GM18507 (cell line): Measurements from ENCODE around the gene PAX9.

Experiments
- DNase-seq: peaks from one replicate; pipeline ENCODE4 v3.0.0; 2011; ENCODE audit warnings: low read depth; ENCODE audit not compliant: insufficient read length; ENCODE audit errors: extremely low spot score
- FAIRE-seq: peaks from 2 replicates; lab custom pipeline; 2011; peaks lifted over from hg19 to GRCh38; lab: Jason Lieb, UNC

The PAX9 gene

DNA sequence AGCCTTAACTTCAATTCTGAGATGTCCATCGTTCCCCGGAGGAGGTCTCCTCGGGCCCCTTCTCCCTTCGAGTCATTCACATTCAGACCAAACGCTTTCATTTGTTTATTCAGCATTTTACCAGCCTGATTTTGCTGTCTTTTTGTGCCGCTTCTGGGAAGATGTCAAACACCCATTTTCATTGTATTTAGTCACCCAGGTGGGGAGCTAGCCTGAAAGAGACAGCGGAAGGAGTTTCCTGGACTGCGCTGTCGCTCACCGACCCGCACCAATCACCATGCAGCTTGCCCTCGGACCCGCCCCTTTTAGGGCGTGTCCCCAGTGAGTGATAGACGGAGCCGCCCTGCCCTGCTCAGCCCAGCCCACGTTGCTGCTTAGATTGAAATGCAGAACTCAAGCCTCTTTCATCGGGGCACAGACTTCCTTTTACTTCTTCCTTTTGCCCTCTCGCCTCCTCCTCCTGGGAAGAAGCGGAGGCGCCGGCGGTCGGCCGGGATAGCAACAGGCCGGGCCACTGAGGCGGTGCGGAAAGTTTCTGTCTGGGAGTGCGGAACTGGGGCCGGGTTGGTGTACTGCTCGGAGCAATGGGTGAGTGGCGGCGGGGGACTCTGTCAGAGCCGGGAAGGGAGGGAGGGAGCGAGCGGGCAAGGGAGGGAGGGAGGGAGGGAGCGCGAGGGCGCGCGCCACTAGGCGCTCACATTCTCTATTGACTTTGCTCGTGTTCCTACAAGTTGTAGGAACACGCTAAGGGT, at the start of gene PAX9:
TSS of gene PAX9 (plus strand) at position 355 of the 752 bp plus-strand sequence. CDS start at position 585, 230 bp downstream.
- no peak for DNase-seq
- no peak for FAIRE-seq

DNA sequence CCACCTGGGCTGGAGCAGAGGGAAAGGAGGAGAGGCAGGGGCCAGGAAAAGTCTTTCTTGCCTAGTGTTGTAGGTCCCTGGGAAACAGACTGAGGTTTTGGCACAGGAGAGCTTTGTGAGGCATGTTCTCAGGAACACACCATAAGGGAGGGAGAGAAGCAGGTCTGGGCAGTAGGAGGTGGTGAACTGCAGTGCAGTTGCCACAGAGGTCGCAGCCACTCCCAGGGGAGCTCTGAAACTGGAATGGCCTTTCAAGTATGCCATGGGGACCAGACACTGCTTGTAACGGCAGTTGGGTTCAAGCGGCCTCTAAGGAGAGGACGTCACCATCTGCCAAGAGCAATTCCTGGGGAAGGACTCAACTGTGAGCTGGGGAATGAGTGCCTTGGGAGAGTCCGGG, 43.8 kb upstream of the PAX9 start:
- DNase-seq (no peak), FAIRE-seq (no peak)

DNA sequence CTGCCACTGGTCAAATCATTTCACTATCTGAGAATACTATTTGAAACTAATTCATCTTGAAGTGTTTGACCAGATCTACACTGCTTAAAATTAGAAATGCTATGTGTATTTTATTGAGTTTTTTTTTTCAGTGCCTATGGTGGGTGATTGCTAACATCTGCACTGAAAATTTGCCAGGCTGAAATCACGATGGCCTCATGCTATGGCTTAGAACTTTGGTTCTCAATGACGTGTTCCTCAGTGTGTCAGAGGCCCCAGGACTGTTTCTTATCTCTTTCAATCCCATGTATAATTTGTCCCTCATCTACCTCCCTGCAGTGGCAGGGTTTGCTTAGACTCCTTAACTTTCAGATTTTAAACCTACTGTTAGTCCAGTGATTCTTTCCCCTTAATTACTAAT, 43.0 kb upstream of the PAX9 start:
- FAIRE-seq (no peak), DNase-seq (no peak)

- DNase-seq, result no peak
- no peak for FAIRE-seq
Measured at GRCh38 chr14:36619131-36619530, 42.5 kb upstream of the PAX9 start.

GRCh38 chr14:36619853-36620252, 41.8 kb upstream of the PAX9 start:
- DNase-seq, result no peak
- FAIRE-seq, result no peak

DNA sequence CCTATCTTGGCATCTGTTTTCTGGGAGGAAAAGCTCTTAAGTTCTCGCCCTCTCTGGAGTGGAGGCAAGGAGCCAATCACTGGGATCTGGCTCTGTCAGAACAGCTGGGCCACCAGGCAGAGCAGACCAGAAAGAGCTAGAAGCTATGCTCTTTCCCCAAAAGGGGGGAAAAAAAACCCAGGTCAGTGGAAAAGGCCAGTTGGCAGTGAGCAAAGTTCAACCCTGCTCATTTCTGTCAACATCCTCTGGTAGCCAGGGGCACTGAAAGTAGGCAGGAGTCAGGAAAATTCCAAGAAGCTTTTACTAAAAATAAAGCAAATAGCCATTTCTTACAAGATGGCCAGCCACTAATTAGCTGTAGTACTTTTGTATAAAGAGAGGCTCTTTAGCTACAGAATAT, 36.6 kb upstream of the PAX9 start:
- DNase-seq (no peak), FAIRE-seq (no peak)

DNA sequence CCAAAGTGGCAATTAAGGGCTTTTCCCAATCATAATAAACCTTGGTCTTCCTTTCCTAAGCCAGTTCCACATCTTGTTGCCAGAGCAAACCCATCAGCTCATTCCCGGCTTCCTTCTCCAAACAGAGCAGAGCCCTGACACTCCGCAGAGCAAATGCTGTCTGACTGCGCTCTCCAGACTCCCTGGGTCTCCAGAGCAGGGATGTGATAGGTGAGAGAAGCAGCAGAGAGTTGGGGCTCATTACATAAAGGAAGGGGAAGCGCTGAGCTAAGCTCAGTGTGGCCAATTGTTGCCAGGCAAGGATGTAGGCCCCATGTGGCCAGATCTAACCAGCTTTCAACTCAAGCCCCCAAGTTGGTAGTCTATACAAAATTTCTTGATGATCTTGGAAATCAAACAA, 36.2 kb upstream of the PAX9 start:
- FAIRE-seq (no peak), DNase-seq (no peak)

- FAIRE-seq, result no peak
- no peak for DNase-seq
Measured at GRCh38 chr14:36626151-36626550, 35.5 kb upstream of the PAX9 start.

DNA sequence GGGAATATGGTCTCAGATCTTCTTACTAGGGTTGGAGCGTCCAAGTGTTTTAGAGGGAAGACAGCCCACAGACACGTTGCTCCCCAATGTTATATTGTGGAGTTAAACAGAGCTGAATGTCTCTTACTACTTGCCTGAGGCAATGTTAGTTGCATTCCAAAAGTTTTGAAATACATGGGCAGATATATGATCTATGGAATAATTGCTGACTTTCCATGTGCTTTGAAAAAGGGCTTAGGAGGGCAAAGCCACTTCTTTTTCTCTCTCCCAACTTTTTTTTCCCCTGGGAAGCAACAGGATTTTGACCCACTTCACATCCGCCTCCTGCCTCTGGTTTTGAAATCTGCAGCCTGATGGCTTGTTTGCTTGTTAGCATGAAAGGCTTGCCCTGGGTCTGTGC, 33.7 kb upstream of the PAX9 start:
- FAIRE-seq (no peak), DNase-seq (no peak)

DNA sequence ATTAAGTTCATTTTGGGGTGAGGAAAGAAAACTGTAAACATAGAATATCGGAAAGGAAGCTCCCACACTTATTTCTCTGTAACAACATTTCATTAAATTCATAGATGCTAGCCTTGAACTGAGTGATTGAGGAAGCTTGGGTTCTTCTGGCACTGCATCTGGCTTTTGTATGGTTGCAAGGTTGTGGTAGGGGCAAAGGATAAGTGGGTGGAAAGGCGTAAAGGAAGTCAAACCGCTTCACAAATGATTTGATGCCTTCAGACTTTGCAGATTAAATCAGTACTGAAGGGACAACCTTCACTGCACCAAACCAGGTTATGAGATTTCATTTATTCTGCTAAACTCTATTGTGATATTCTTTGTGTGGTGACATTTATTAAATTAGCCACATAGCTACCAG, 28.1 kb upstream of the PAX9 start:
- no peak for DNase-seq
- FAIRE-seq, result no peak

GRCh38 chr14:36646664-36647416, 14.8 kb upstream of the PAX9 start:
- no peak for DNase-seq
- no peak for FAIRE-seq

- DNase-seq (no peak), FAIRE-seq (no peak)
Measured at GRCh38 chr14:36647417-36647823, 14.2 kb upstream of the PAX9 start.

DNA sequence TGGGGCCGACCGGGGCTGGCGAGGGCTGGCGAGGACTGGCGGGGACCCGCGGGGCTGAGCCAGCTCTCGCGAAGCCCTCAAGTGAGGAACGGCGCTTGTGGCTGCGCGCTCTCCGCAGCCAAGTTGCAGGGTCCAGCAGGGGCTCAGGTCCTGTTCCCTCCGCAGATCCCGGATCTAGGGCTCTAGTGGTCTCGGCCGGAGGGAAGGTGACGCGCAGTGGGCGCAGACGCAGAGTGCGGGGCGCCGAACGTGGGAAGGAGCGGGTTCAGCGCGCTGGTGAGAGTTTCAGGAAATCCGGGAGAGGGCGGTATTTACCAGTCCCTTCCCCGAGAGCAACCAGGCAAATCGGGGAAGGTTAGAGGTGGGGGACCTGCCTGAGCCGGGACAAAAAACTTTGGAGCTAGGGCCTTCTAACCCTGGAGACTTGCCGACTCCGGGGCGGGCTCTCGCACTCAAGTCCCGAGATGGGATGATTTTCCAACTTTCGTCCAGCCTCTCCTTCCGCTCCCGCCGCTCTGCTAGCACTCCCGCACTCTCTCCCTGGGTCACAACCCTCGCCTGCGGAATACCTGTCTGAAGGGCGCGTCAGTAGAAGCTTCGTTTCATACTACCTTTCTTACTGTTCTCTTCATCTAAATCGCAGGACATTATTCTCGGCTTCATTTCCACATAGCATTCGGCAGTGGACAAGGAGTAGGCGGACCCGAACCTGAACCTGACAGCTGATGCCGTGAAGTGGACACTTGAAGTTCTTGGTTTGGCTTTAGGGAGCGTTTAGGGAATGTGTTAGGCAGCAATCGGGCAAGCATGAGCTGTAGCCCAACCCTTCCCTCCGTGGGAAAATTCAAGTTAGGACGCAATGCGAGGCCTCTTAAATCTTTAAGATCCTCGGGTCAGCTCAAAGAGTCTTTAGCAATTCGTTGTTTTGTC, 13.6 kb upstream of the PAX9 start:
- FAIRE-seq (no peak), DNase-seq (no peak)

- DNase-seq, result no peak
- no peak for FAIRE-seq
Measured at GRCh38 chr14:36649872-36650650, 11.6 kb upstream of the PAX9 start.

GRCh38 chr14:36652542-36653201, 9.0 kb upstream of the PAX9 start:
- no peak for FAIRE-seq
- DNase-seq, result no peak

DNA sequence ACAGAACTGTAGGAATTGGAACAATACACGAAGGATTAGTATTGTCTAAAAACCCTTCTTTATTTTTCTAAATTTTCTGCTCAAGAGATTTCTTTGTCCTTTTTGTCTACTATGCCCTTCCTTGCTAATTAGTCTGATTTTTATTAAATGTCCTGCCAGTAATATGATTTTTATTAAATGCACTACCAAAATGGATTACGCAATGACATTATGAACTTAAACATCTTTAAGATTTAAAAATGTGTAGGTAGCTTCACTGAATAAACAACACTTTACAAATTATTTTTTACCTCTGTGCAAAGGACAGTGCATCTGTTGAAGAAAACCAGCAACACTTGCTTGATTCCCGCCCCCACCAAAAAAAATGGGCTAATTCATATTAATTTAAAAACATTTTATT, 8.2 kb upstream of the PAX9 start:
- no peak for DNase-seq
- FAIRE-seq, result no peak

DNA sequence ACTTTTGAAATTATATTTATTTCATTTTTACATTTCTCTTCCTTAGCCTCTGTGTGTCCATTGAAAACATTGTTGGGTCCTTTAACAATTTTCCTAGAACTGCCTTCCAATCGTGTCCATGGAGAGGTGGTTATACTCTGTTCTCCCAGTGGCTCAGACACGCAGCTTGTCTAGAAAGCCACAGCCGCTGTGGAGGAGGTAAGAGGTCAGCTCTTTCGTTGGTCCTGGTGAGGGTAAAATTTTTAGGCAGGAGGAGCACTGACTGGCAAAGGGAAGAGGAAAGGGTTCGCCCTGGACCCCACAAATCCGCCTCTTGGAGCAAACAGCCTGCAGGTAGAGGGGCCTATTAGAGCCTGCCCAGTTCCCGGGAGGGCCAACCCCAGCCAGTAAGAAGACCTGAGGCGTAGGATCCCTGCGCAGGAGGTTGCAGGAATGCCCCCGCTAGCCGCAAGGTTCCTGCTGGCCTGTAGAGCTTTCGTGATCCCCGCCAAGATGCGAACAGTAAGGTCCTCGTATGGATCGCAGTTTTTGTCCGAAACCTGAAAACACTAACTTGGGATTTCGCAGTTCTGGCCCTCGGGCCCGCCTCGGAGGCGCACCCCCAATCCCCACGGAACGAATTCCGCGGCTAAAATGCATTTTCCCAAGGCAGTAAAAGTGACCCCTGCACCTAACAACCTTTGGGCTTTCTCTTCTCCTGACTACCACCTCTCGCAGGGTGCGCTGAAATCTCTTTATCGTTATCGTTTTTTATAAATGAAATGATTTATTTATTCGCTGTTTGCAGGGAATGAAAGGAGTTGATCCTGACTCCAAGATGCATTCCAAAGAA, 7.5 kb upstream of the PAX9 start:
- DNase-seq (no peak), FAIRE-seq (no peak)

GRCh38 chr14:36654794-36655381, 6.8 kb upstream of the PAX9 start:
- FAIRE-seq, result no peak
- no peak for DNase-seq
